Brain microvascular endothelial cell (primary cell): ENCODE results near the gene CEP131.

Experiments used
- DNase-seq: peaks from one replicate; pipeline ENCODE4 v3.0.0-alpha.2; 2020
- H3K27ac ChIP-seq: fragments of 250-450 bp; sonication (Bioruptor Pico); 2 replicates; pipeline ENCODE4 v1.5.1; 2020; ENCODE audit warnings: mild to moderate bottlenecking, moderate library complexity
- H3K27me3 ChIP-seq: fragments of 250-450 bp; sonication (Bioruptor Pico); replicated peaks from 2 replicates; pipeline ENCODE4 v1.5.1; 2020; ENCODE audit warnings: mild to moderate bottlenecking
- H3K36me3 ChIP-seq: fragments of 250-450 bp; sonication (Bioruptor Pico); replicated peaks from 2 replicates; pipeline ENCODE4 v1.5.1; 2020; ENCODE audit warnings: mild to moderate bottlenecking
- H3K4me3 ChIP-seq: 2 replicates; pipeline ENCODE4 v1.5.1; 2011; ENCODE audit warnings: low read depth, mild to moderate bottlenecking, control low read depth, low read length, moderate library complexity
- in situ Hi-C: cut with HindIII; loops from 2 replicates; pipeline ENCODE4 v1.10.0; 2017; ENCODE audit warnings: low sequenced_read_pairs, low pct_ligation_motif_present
- TF ChIP-seq, protein P1 (sequence below): IDR thresholded peaks from 2 replicates; pipeline ENCODE4 v1.5.1; 2011; ENCODE audit warnings: low read depth, mild to moderate bottlenecking, moderate library complexity, low read length, control low read depth, inconsistent platforms; ENCODE audit errors: missing control alignments

Gene CEP131

DNA sequence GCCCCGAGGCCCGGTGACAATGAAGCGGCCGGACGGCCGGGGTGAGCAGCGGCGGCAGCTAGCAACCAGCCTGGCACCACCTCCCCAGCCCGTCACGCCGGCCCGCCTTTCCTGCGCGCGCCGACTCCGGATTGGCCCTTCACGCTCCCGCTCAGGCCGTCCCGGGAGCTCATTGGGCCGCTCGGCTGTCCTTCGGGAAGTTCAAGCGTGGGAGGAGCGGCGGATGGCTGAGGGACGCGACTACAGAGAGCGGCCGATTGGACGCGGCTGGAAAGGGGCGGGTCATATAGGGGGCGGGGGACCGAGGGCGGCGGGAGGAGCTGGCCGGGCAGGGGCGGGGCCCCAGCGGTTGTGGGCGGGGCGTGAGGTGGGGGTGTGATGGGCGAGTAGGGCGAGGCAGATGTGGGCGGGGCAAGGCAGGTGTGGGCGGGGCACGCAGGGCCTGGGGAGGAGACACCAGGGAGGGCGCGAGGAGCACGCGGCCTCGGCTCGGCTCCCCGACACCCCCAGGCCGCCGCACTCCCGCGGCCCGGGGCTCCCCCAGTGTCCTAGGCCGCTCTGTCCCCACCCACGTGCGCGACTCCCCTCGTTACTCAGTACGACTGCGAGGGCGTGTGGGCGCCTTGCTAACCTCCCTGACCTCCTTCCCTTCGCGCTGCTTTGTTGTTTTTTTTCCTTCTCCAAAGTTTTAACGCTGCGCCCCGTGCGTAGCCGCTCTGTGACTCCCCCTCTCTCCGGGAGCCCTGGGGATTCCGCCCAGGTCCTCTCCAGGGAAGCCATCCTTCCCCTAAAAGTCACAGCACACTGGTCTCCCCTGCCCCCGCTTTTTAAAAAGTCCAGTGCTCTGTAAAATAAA, at the start of gene CEP131:
Gene CEP131, minus strand, starts transcription at position 60 of the 856 bp plus-strand sequence. CDS start 2,909 bp downstream, outside the sequence.
- TF ChIP-seq, protein P1, sequence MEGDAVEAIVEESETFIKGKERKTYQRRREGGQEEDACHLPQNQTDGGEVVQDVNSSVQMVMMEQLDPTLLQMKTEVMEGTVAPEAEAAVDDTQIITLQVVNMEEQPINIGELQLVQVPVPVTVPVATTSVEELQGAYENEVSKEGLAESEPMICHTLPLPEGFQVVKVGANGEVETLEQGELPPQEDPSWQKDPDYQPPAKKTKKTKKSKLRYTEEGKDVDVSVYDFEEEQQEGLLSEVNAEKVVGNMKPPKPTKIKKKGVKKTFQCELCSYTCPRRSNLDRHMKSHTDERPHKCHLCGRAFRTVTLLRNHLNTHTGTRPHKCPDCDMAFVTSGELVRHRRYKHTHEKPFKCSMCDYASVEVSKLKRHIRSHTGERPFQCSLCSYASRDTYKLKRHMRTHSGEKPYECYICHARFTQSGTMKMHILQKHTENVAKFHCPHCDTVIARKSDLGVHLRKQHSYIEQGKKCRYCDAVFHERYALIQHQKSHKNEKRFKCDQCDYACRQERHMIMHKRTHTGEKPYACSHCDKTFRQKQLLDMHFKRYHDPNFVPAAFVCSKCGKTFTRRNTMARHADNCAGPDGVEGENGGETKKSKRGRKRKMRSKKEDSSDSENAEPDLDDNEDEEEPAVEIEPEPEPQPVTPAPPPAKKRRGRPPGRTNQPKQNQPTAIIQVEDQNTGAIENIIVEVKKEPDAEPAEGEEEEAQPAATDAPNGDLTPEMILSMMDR = no peak
- H3K4me3 ChIP-seq = peak within 1 kb of the TSS; percentile 76
- no peaks in the 10 kb centered on the region for H3K36me3 ChIP-seq
- in situ Hi-C loops = no loop called here
- peak; percentile 95 for DNase-seq
- no peak within 1 kb of the TSS for H3K27ac ChIP-seq
- H3K27me3 ChIP-seq = no peaks in the 10 kb centered on the region

DNA sequence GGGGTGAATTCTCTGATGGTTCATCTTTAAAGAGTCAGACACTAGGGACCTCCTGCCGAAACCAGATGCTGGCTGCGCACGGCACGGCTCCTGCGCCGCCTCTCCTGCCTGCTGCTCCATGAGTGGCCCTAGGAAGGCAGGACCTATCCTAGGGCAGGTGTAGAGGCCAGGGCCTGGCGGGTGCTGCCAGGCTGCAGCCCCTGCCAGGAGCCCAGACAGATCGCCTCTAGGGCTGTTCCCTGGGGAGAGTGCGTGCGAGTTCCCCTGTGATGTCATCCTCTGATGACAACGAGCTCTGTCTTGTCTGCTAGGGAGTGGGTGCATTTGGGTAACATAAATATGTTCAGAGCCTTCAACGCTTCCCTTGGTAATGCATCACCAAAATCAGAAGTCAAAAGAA, 48.5 kb upstream of the CEP131 start:
- Histone ChIP-seq H3K27ac (no peak overlapping the region), H3K36me3 (peaks cover 38% of the 10 kb centered on the region), H3K27me3 (no peaks in the 10 kb centered on the region), H3K4me3 (no peak overlapping the region)
- TF ChIP-seq, protein P1 = no peak
- in situ Hi-C loops = no loop called here
- no peak for DNase-seq

DNA sequence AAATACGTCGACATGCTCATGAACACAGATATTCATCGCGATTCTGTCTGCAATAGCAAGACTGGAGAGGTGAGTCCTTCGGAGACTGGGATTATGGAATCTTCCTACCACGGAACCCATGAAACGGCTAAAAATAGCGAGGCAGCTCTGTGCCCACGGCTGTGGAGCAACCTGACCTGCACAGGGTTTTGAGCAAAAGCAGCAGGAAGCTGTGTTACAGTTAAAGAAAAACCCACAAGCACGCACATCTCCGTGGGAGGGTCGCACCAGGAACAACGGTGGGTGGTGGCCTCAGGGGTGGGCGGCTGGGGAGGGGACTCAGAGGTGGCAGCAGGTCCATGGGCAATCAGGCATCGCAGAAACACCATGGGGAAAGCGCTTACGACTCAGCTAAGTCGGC, 47.5 kb upstream of the CEP131 start:
- Histone ChIP-seq H3K27me3 (no peaks in the 10 kb centered on the region), H3K36me3 (peaks cover 40% of the 10 kb centered on the region), H3K4me3 (no peak overlapping the region), H3K27ac (no peak overlapping the region)
- DNase-seq = no peak
- TF ChIP-seq, protein P1 = no peak
- in situ Hi-C loops = no loop called here

- Histone ChIP-seq H3K27ac (no peak overlapping the region), H3K27me3 (no peaks in the 10 kb centered on the region), H3K4me3 (no peak overlapping the region), H3K36me3 (peaks cover 45% of the 10 kb centered on the region)
- TF ChIP-seq, protein P1 = no peak
- DNase-seq = no peak
- in situ Hi-C loops = no loop called here
These were observed 44.8 kb upstream of the CEP131 start for GRCh38 chr17:81267390-81268067.

DNA sequence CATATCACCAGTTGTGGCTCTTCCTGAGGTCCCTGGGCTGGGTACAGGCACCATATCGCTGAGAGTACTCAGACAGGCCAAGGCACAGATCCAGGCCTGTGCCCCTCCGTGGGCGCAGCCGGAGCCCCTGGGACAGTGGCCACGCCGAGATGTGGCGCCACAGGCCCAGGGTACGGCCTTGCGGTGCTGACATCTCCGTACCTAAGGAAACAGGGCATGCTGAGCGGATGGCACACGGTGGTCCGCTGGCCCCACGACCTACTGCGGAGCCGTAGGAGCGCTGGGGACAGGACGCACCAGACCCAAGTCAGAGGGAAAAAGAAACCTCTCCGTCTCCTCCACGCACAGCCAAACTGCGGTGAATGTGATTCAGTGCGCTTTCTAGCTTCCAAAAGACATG, 42.8 kb upstream of the CEP131 start:
- Histone ChIP-seq H3K4me3 (no peak overlapping the region), H3K27ac (no peak overlapping the region), H3K36me3 (peaks cover 63% of the 10 kb centered on the region), H3K27me3 (no peaks in the 10 kb centered on the region)
- TF ChIP-seq, protein P1 = no peak
- in situ Hi-C loops = no loop called here
- DNase-seq = no peak
